HG03354 (cell line): ENCODE data around the gene FAM118A.
A peak's percentile ranks its signal among the peaks of the same experiment; 100 is the strongest.
"Not testable (repeated sequence)": the region's sequence is repeated elsewhere in the genome, so short reads cannot be mapped to it uniquely, and the experiment has no call there.

ENCODE experiments used
- ATAC-seq: cut with Tn5 transposase; IDR thresholded peaks from one replicate; pipeline ENCODE4 v1.9.1; 2021; ENCODE audit warnings: mild to moderate bottlenecking; ENCODE audit not compliant: unreplicated experiment, poor library complexity, severe bottlenecking

The FAM118A gene

GRCh38 chr22:45309422-45310227 is at the start of gene FAM118A:
Gene FAM118A, plus strand, starts transcription at chr22:45309934. Its CDS starts 12,446 bp downstream, at chr22:45322380.
- peak; percentile 79 for ATAC-seq

- ATAC-seq = not testable (repeated sequence)
These were observed 49.4 kb upstream of the FAM118A start for GRCh38 chr22:45260395-45260759.

DNA sequence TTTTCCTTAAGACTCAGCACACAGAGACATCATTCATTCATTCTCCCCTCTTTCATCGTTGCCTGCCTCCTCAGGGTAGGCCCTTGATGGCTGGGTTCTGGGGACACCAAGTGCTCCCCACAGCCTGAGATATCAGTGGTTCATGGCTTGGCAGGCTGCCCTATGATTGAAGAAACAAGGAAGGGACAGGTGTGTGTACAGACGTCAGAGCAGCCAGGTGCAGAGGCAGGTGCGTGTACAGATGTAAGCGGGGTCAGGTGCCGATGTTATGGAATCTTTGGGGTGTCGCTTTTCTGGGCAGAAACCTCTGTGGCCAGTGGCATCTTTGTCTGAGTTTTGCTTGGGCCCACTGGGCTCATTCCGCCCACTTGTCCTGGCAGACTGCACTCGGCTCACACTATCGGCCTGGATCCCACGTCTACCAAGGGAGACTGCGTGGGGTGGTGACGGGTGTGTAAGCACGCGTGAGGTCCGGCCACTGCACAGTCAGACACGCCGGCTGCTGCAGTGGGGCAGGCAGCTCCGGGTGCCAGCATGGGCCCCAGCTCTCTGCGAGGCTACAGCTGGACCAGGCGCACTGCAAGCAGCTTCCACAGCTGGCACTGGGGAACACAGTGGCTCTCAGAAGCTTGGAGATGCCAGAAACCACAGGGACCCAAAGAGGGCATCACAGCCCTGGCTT is 48.2 kb upstream of the FAM118A start:
- no peak for ATAC-seq

DNA sequence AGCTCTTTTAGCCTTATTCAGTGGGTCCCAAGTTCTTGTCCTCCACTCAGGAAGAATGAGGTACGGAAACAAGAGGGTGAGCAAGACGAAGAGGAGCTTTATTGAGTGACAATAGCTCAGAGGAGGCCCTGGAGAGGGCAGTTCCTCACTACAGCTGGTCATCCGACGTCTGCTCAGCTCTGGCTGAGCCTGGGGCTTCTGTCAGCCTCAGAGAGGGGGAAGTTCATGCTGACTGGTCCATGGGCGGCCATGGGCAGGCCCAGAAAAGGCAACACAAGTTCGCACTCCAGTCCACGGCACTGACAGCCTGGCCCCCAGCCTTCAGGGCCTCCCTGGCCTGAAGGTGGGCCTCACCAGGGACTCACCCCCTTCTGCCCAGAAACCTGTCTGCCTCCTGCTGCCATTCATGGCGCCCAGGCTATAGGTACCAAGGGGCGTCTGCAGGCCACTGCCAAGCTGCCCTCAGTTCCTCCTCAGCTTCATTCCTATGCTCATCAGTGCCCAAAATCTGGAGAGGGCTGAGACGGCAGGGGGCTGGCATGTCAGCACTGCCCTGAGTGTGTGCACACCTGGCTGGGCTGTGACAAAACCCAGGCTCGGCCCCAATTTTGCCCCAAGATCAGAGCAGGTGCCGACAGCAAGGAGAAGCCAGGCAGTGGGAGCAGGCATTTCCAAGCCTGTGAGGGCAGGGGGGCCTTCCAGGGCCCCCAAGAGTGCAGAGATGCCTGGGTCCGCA is 47.4 kb upstream of the FAM118A start:
- ATAC-seq = no peak

- ATAC-seq = peak; percentile 47
These were observed 46.7 kb upstream of the FAM118A start for GRCh38 chr22:45262931-45263462.

DNA sequence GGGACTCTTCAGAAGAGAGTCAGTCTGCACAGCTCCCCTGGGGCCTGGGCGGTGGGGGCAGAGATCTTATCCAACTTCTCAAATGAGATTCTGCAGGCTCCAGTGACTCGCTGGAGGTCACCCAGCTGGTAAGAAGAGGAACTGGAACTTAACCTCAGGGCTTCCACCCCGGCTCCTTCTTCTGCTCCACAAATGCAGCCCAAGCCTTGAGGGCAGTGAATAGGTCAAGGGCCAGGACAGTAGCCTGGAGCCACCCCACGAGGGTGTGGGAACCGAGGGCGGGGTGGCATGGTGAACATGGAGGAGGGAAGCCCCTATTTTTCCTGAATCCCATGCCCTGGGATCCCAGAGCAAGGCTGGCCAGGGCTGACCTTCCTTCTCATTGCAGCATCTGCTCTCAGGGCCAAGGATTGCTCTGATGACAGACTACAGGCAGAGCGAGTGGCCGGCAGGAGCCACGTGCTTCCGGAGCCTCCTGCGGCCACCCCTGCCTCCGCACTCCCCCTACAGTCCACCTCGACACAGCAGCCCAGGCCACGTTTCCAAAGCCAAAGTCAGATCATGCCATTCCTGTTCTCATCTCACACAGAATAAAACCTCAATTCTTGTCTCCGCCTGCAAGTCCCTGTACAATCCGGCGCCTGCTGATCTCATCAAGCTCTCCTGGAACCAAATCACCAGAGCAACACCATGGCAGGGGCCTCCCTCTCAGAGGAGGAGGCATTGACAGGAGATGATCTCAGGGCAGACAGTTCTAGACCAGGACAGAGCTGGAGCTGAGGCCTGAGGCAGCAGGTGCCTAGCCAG is 46.1 kb upstream of the FAM118A start:
- ATAC-seq = peak; percentile 82

DNA sequence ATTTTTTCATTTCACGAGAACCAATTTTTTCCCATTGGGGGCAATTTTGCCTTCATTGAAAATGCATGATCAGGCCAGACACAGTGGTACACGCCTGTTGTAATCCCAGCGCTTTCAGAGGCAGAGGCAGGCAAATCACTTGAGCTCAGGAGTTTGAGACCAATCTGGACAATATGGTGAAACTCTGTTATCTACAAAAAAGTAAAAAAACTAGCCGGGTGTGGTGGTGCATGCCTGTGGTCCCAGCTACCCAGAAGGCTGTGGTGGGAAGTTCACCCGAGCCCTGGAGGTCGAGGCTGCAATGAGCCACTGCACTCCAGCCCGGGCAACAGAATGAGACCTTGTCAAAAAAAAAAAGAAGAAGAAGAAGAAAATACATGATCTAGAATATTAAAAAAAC is 44.2 kb upstream of the FAM118A start:
- no peak for ATAC-seq

DNA sequence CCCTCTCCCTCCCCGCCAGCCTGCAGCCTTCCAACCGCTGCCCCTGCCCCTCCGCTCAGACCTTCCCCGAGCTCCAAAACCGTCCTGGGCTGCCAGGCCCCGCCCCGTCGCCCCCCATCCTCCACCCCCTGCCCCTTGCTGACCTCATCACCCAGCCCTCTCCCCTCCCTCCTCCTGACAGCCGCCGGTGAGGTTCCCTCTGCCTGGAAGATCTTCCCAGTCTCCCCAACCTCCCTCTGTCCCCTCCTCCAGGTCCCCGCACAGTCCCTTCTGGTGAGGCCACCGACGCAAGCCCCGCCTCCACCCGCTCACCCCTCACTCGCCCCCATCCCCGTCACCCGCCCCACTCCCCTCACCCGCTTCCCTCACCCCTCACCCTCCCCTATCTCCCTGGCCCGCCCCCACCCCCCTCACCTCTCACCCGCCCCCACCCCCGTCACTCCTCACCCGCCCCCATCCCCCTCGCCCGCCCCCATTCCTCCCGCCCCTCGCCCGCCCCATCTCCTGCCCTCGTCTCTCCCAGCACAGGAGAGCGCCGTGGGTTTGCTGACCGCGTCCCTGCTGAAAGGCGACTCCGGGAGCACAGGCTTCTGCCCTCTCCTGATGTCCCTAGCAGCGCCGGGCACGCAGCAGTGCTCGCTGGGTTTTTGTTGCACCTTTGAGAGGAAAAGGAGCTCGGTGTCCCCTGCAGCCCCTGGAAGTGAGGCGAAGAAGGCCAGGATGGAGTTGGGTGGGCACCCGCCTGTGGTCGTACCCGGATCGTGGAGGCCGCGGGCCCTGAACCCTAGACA is 41.4 kb upstream of the FAM118A start:
- ATAC-seq = no peak

DNA sequence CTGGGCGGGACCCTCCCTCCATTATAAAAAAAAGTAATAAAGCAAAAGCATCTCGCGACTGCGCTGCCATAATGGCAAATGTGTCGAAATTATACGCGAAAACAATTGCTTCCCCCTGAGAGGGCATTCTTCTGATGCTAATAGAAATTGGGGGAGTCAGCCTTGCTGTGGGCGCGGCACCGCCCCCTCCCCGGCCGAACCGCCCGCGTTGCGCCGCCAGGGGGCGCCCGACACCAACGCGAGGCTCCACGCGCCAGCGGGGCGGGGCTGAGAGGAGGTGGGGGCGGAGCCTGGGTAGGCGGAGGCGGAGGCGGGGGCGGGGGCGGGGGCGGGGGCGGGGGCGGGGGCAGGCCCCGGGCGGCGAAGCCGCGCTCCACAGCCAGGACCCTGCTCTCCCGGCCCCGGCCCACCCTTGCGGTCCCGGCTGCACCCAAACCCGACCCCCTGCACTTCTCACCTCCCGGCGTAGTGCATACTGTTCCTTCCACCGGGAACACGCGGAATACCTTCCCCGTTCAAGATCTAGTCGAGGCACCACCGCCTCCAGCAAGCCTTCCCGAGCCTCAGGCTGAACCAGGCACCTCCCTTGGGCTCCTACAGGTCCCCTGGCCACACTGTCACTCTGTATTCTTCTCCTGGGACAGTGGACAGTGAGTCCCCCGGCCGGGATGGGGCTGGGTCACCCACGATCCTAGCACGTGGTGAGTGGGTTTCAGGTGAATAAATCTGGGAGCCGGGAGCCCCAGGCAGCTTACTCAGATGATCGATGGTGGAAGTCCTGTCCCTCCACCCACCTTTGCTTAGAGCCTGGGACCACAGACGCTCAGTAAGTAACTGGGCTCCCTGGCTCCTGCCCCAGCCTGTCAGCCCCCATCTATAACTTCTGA is 40.5 kb upstream of the FAM118A start:
- no peak for ATAC-seq

DNA sequence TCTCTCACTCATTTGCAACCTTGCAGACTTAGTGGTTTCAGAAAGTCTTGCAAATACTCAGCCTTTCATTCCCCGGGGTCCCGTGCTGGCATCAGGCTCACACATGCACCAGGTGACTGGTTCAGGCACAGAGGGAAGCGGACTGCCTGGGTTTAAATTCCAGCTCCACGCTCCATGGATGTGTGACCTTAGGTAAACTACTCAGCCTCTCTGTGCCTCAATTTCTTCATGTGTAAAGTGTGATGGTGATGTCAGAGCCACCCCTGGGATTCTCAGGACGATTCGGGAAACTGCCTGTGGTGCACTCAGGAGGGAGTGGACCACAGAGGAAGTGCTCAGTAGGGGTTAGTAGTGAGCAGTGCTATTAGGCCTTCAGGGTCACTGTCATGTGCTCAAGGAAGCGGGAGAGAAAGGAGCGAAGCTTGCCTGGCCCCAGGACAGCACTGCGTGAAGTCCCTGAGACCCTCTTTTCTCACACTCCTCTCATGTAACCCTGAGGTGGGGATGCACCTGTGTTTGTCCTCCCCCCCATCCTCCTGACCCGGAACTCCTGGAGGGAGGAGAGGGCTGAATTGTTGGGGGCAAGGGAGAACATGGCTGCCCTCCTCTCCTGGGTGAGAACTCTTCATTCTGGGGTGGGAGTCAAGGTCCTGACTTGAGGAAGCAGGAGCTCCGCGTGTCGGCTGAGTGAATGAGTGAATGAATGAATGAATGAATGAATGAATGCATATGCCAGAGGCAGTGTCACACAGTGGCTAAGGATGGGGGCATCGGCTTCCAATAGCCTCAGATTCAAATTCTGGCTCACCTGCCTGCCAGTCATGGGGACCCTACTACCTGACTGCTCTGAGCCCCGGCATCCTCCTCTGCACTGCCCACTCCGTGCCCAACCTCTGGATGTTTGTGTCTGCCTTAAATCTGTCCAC is 39.4 kb upstream of the FAM118A start:
- no peak for ATAC-seq

DNA sequence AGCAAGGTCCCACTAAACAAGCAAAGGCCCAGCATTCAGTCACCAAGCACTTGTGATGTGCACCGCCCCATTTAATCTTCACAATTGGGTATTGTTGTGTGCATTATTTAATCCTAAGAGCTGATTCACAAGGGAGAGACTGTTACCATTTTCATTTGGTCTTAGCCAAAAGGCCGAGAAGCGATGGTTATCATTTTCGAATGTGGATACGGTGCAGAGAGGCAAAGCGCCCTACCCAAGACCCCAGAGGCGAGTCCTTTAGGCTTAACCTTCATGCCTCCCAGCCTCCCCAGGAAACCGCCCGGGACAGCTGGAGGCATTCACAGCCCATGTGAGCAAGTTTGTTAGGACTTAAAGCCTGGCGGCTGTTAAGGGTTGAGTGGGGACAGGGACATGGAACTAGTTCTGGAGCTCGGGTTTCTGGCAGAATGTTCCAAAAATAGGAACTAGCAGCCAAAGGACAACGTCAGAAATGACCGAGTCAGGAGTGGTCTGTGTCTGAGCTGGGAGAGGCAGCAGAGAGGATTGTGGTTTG is 38.0 kb upstream of the FAM118A start:
- ATAC-seq = no peak

- no peak for ATAC-seq
These were observed 37.2 kb upstream of the FAM118A start for GRCh38 chr22:45272498-45272897.

DNA sequence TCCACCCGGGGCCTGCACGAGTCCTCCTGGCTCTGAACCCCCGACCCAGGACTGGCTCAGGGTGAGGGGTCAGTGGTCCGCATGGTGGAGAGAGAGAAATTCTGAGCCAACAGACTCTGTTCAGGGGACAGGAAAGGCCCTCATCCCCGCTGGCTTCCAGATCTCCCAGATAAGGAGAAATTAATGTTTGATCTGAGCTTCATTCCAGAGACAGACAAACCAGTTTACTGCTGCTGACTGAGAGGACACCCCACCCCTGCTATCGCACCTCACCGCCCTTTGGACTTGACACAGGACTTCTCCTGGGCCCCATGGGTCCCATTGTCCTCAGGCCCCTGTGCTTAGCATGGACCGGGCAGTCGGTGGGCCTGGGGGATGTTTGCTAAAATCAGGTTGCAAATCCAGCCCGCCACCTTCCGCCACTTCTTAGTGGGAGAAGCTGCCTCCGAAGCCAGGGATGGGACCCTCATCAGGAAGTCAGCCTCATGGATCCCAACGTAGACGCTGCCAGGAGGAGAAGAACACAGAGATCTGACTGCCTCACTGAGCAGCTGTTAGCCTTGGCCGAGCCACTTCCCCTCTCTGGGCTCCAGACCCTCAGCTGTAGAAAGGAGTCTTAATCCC is 36.2 kb upstream of the FAM118A start:
- ATAC-seq = no peak

GRCh38 chr22:45276507-45277105 is 33.1 kb upstream of the FAM118A start:
- no peak for ATAC-seq

- not testable (repeated sequence) for ATAC-seq
These were observed 32.0 kb upstream of the FAM118A start for GRCh38 chr22:45277720-45278119.

DNA sequence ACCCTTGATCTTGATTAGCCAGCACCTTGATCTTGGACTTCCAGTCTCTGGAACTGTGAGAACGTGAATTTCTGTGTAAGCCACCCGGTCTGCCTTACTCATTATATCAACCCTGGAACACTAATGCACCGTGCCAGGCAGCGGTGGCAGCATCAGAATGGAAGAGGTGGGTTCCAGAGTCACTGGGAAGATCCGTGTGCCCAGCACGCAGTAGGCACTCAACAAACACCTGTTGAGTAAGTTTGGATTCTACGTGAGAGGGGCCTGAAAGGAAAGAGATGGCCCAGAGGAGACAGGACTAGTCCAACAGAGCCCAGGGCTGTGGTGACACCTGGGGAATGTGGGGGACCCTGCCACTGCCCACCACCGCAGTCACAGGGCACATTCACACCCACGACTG is 31.6 kb upstream of the FAM118A start:
- ATAC-seq = no peak
